Pancreas (tissue), 10 donors: ENCODE measurements around the gene UBE2F. TPM values are rescaled to one million over a fixed set of nuclear protein-coding genes. Genes with fewer than 3 reads are reported as not detected.

Experiments
- ATAC-seq, 4 donors: fragments of 200-7000 bp; cut with Tn5 transposase; one replicate each; pipeline versions ENCODE4 v1.8.0 to v1.9.1; 2020; ENCODE audit warnings: mild to moderate bottlenecking in 4 of 4, moderate library complexity in 4 of 4
- DNase-seq, 6 donors: peaks; one replicate each; pipeline ENCODE4 v3.0.0-alpha.2; 2020
- FAIRE-seq: peaks from 2 replicates; lab custom pipeline; 2012; peaks lifted over from hg19 to GRCh38; lab: Jason Lieb, UNC
- H3K27ac ChIP-seq, 4 donors: fragments of 200-600 bp; sonication (generic); 1 replicate in 3 of 4; 2 replicates in 1 of 4; pipeline versions ENCODE4 v1.5.0 to v1.8.0; 2020
- H3K27me3 ChIP-seq, 4 donors: fragments of 200-600 bp; one replicate each; pipeline ENCODE4 v1.8.0; 2021
- H3K36me3 ChIP-seq, 3 donors: fragments of 200-600 bp; sonication (generic) in 1 of 3; one replicate each; pipeline versions ENCODE4 v1.5.0 to v1.8.0; 2020 to 2021
- H3K4me1 ChIP-seq, 3 donors: fragments of 200-600 bp; one replicate each; pipeline ENCODE4 v1.8.0; 2021
- H3K4me3 ChIP-seq, 4 donors: fragments of 200-600 bp; sonication (generic) in 2 of 4; one replicate each; pipeline versions ENCODE4 v1.5.0 to v1.8.0; 2020 to 2021
- H3K9me3 ChIP-seq, 4 donors: fragments of 200-600 bp; one replicate each; pipeline ENCODE4 v1.8.0; 2021
- CTCF ChIP-seq, 4 donors: fragments of 200-600 bp; sonication (generic) in 3 of 4; IDR thresholded peaks; one replicate each; pipeline versions ENCODE4 v1.5.0 to v1.8.0; 2021; ENCODE audit warnings: antibody characterized with exemption in 4 of 4
- WGBS, 2 donors: extraction: QIAGEN DNeasy Blood & Tissue Kit; methylation state at CpG; one replicate each; pipeline ENCODE4 v1.1.7; 2013; 5-methylcytosine and 5-hydroxymethylcytosine counted together
- intact Hi-C, 3 donors: fragments of 100-400 bp; cut with DNase I; formaldehyde crosslinking; loops; one replicate each; pipeline versions ENCODE4 v1.11.1 to v1.14.2; 2022
- polyA plus RNA-seq, 2 donors: library from polyadenylated mRNA; stranded (reverse); fragments of 200-250 nt; gene quantifications; one replicate each; pipeline ENCODE4 v1.2.3, GENCODE V29; 2013
- total RNA-seq, 6 donors: library from RNA; stranded (reverse); fragmentation: NEBNext Ultra II Directional in 4 of 6; extraction: Animal tissue kit (Norgen Biotek cat#: 25700) in 4 of 6; gene quantifications; one replicate each; pipeline versions ENCODE4 v1.2.1 to v1.2.4, GENCODE V29; 2021 to 2023
- donor health status: healthy with polysubstance abuse.
- donor health status: DM: no; HTN: no; CAD: no; lungs with moderate emphysema.
- donor health status: DM: no; HTN: no; CAD: no.
- donor health status: control.
- donor health status: control.
- donor health status: Bipolar disorder and iron deficiency.
- donor health status: DM: yes; HTN: yes; CAD: no.
- donor health status: DM: no; HTN: no; CAD: no.
- donor health status: DM: no; HTN: no; CAD: no.
- donor health status: DM: yes; HTN: yes; CAD: no.

UBE2F gene
- total and polyA plus RNA-seq, 8 donors: 32.4 to 51.7 (median 40.4) TPM

GRCh38 chr2:237921967-237922492, 44.8 kb upstream of the UBE2F start:
- no peak for FAIRE-seq

GRCh38 chr2:237922641-237923361, 44.0 kb upstream of the UBE2F start:
- peak overlapping the region; percentile 43 to 64 (median 59) for H3K27ac ChIP-seq
- intact Hi-C loops: no loop called here
- no peak for TF ChIP-seq CTCF (IDR thresholded peaks at IDR 0.05)

More at GRCh38 chr2:237921967-237922492, 44.8 kb upstream of the UBE2F start:
- no peak for TF ChIP-seq CTCF (IDR thresholded peaks at IDR 0.05)
- Histone ChIP-seq H3K9me3 (no peaks in the 10 kb centered on the region), H3K36me3 (no peaks in the 10 kb centered on the region), H3K4me3 (no peak overlapping the region), H3K27ac (no peak overlapping the region), H3K4me1 (peaks cover 0 to 4% (median 0%) of the 10 kb centered on the region in 3 donors), H3K27me3 (no peaks in the 10 kb centered on the region)
- WGBS, 2 donors: 92 to 95% methylated on average over 10 of the region's 10 CpGs
- intact Hi-C loops: no loop called here
- DNase-seq (peak in 1 of 6 donors; percentile 48), ATAC-seq (no peak)

GRCh38 chr2:237923481-237924163, 43.2 kb upstream of the UBE2F start:
- Histone ChIP-seq H3K27ac (peak overlapping the region; percentile 43 to 64 (median 59)), H3K27me3 (no peaks in the 10 kb centered on the region), H3K4me3 (peak overlapping the region in 3 of 4 donors; percentile 11 to 35 (median 27)), H3K4me1 (peaks cover 0 to 4% (median 0%) of the 10 kb centered on the region in 3 donors), H3K36me3 (no peaks in the 10 kb centered on the region), H3K9me3 (no peaks in the 10 kb centered on the region)
- peak; percentile 89 to 97 (median 94) for ATAC-seq
- DNase-seq: peak; percentile 68 to 96 (median 82)
- WGBS, 2 donors: 10 to 14% methylated on average over 31 to 33 of the region's 33 CpGs
- intact Hi-C loops: no loop called here
- FAIRE-seq: no peak
- TF ChIP-seq CTCF (IDR thresholded peaks at IDR 0.05): peak; percentile 95 to 98 (median 98)

More at GRCh38 chr2:237922641-237923361, 44.0 kb upstream of the UBE2F start:
- DNase-seq (peak; percentile 58 to 87 (median 78)), ATAC-seq (peak; percentile 67 to 82 (median 75)), FAIRE-seq (no peak)
- Histone ChIP-seq H3K36me3 (no peaks in the 10 kb centered on the region), H3K27me3 (no peaks in the 10 kb centered on the region), H3K4me3 (peak overlapping the region in 2 of 4 donors; percentile 27 to 35), H3K4me1 (peaks cover 0 to 4% (median 0%) of the 10 kb centered on the region in 3 donors), H3K9me3 (no peaks in the 10 kb centered on the region)
- 27 to 30% methylated on average over 13 of the region's 13 CpGs for WGBS, 2 donors

GRCh38 chr2:237924164-237924534, 42.7 kb upstream of the UBE2F start:
- TF ChIP-seq CTCF (IDR thresholded peaks at IDR 0.05): no peak
- no peak overlapping the region for H3K27ac ChIP-seq
- ATAC-seq: no peak
- intact Hi-C loops: no loop called here
- FAIRE-seq: no peak
- H3K4me3 ChIP-seq: no peak overlapping the region
- no peaks in the 10 kb centered on the region for H3K9me3 ChIP-seq
- H3K27me3 ChIP-seq: no peaks in the 10 kb centered on the region
- WGBS, 2 donors: 91 to 92% methylated on average over 14 of the region's 14 CpGs
- peak in 1 of 6 donors; percentile 50 for DNase-seq
- H3K4me1 ChIP-seq: peaks cover 0 to 4% (median 0%) of the 10 kb centered on the region in 3 donors
- H3K36me3 ChIP-seq: no peaks in the 10 kb centered on the region
